ENCODE measurements around the gene ITIH5. TPM values are rescaled to one million over a fixed set of nuclear protein-coding genes. Genes with fewer than 3 reads are reported as not detected.

Gene ITIH5
- total and polyA plus RNA-seq, 2 of the 8 experiments (the other 6 are each of a cell fraction or from before 2014, with no cell fraction given) = 5.8 to 7.6 TPM

- CTCF ChIA-PET (ENCODE audit: partially characterized antibody) = interaction anchor here (2.7 kb wide), 1 partner anchor 8 kb away, joined by 15 read pairs; no protein-coding TSS in a partner anchor
- TF ChIP-seq TAF1 (IDR thresholded peaks at IDR 0.05; ENCODE audit: low read depth, low read length) (no peak), MAFK (IDR thresholded peaks at IDR 0.05; ENCODE audit: low read depth, low read length) (no peak), SP4 (IDR thresholded peaks at IDR 0.05; ENCODE audit: low read length) (no peak), POLR2A (IDR thresholded peaks at IDR 0.05; ENCODE audit: control extremely low read depth in 1 of 2, low read depth in 2 of 2, low read length in 2 of 2) (no peak), ASH2L (IDR thresholded peaks at IDR 0.05; ENCODE audit: low read length) (no peak), GABPA (IDR thresholded peaks at IDR 0.05; ENCODE audit: borderline replicate concordance, insufficient read depth, low read length) (no peak), SIRT6 (IDR thresholded peaks at IDR 0.05; ENCODE audit: low read length) (no peak), POU5F1 (IDR thresholded peaks at IDR 0.05; ENCODE audit: low read depth, low read length) (no peak), RNF2 (IDR thresholded peaks at IDR 0.05; ENCODE audit: borderline replicate concordance, low read depth, low read length, missing control alignments, poor library complexity, severe bottlenecking) (no peak), RBBP5 (IDR thresholded peaks at IDR 0.05; ENCODE audit: borderline replicate concordance, low read depth, low read length) (no peak), CTBP2 (IDR thresholded peaks at IDR 0.05; ENCODE audit: borderline replicate concordance, insufficient read depth, insufficient read length, low read length) (no peak), TEAD4 (IDR thresholded peaks at IDR 0.05; ENCODE audit: low read depth, low read length) (no peak)
- TF ChIP-seq, protein P1, sequence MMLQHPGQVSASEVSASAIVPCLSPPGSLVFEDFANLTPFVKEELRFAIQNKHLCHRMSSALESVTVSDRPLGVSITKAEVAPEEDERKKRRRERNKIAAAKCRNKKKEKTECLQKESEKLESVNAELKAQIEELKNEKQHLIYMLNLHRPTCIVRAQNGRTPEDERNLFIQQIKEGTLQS (IDR thresholded peaks at IDR 0.05; ENCODE audit: insufficient read depth, low read depth, low read length) = no peak
- TF ChIP-seq, protein P2, sequence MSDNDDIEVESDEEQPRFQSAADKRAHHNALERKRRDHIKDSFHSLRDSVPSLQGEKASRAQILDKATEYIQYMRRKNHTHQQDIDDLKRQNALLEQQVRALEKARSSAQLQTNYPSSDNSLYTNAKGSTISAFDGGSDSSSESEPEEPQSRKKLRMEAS (IDR thresholded peaks at IDR 0.05) = no peak
- Histone ChIP-seq H4K8ac (ENCODE audit: extremely low read depth, insufficient read depth, low read length) (no peak overlapping the region), H3K79me1 (ENCODE audit: low read depth, low read length) (no peaks in the 10 kb centered on the region), H3K56ac (replicated peaks; ENCODE audit: insufficient read length, low read depth, low read length) (no peak overlapping the region), H2BK20ac (ENCODE audit: low read length) (no peak overlapping the region), H4K91ac (replicated peaks; ENCODE audit: insufficient read length, low read length) (no peak overlapping the region), H3K23me2 (ENCODE audit: low read depth, low read length) (no peaks in the 10 kb centered on the region), H3K9ac (replicated peaks in 1 of 4; ENCODE audit: extremely low read depth in 1 of 4, low read depth in 3 of 4, low read length in 3 of 4) (no peak overlapping the region), H2BK15ac (ENCODE audit: low read length) (no peak overlapping the region), H4K20me1 (replicated peaks in 1 of 2; ENCODE audit: control insufficient read depth in 1 of 2, insufficient read depth in 2 of 2, low read length in 2 of 2) (no peaks in the 10 kb centered on the region), H3K4me2 (ENCODE audit: insufficient read depth in 1 of 2, low read depth in 2 of 2, low read length in 2 of 2) (no peak overlapping the region), H4K5ac (ENCODE audit: insufficient read length, low read depth, low read length) (no peak overlapping the region), H2BK120ac (replicated peaks; ENCODE audit: low read depth, low read length) (no peak overlapping the region), H3K14ac (ENCODE audit: insufficient read length) (no peak overlapping the region), H3K9me3 (ENCODE audit: insufficient read depth in 2 of 2, low read depth in 1 of 2, low read length in 1 of 2) (no peaks in the 10 kb centered on the region), H2AFZ (ENCODE audit: low read length) (no peak overlapping the region), H3K18ac (ENCODE audit: extremely low read depth, low read length) (no peak overlapping the region), H3K27ac (ENCODE audit: low read depth, low read length) (no peak overlapping the region), H3K36me3 (ENCODE audit: control insufficient read depth in 2 of 4, insufficient read depth in 4 of 4, low read length in 3 of 4) (no peaks in the 10 kb centered on the region), H2BK5ac (ENCODE audit: low read depth, low read length) (no peak overlapping the region), H3K27me3 (replicated peaks in 1 of 4; ENCODE audit: control insufficient read depth in 3 of 4, extremely low read depth in 1 of 4, insufficient read depth in 3 of 4, low read length in 3 of 4) (no peaks in the 10 kb centered on the region), H3K79me2 (ENCODE audit: control insufficient read depth in 1 of 2, insufficient read depth in 2 of 2, low read length in 2 of 2) (no peaks in the 10 kb centered on the region), H3K4ac (replicated peaks; ENCODE audit: insufficient read length, low read depth, low read length) (no peak overlapping the region), H3K4me1 (replicated peaks in 1 of 4; ENCODE audit: control insufficient read depth in 3 of 4, insufficient read depth in 4 of 4, low read length in 3 of 4) (no peaks in the 10 kb centered on the region), H3K4me3 (ENCODE audit: extremely low read depth in 1 of 4, insufficient read depth in 2 of 4, low read depth in 3 of 4, low read length in 4 of 4) (no peak overlapping the region), H2BK12ac (ENCODE audit: low read depth, low read length) (no peak overlapping the region), H3K23ac (ENCODE audit: insufficient read length) (no peak overlapping the region), H2AK5ac (ENCODE audit: low read depth, low read length) (no peak overlapping the region)
- FAIRE-seq = no peak
- POLR2A ChIA-PET (ENCODE audit: partially characterized antibody) = no interaction called here
- WGBS, 2 experiments (ENCODE audit: extremely low coverage in 1 of 2, insufficient coverage in 1 of 2, insufficient read length in 1 of 2, insufficient replicate concordance in 2 of 2, low coverage in 1 of 2, low lambda C conversion rate in 2 of 2, missing lambda C conversion rate in 1 of 2) = 89% methylated on average over 1 of the region's 1 CpG; no CpG with 5 or more reads in 1 of the 2 experiments
- no peak for DNase-seq (ENCODE audit: low read depth in 1 of 2, low spot score in 2 of 2)
Measured at GRCh38 chr10:7679256-7679655, 12.5 kb upstream of the ITIH5 start.

Data from H1 (cell line).